D721Med (cell line): ENCODE measurements around the gene TMCC2.

ENCODE experiments used
- DNase-seq: peaks from one replicate; pipeline ENCODE4 v3.0.0; 2011; ENCODE audit warnings: low spot score; ENCODE audit not compliant: insufficient read length
- FAIRE-seq: peaks from 2 replicates; lab custom pipeline; 2011; peaks lifted over from hg19 to GRCh38; lab: Jason Lieb, UNC
- TF ChIP-seq, protein P1 (sequence below): IDR thresholded peaks from 2 replicates; pipeline ENCODE4 v1.5.1; 2012; ENCODE audit warnings: mild to moderate bottlenecking, control low read depth; ENCODE audit not compliant: insufficient read depth; ENCODE audit errors: missing control alignments

TMCC2 gene

DNA sequence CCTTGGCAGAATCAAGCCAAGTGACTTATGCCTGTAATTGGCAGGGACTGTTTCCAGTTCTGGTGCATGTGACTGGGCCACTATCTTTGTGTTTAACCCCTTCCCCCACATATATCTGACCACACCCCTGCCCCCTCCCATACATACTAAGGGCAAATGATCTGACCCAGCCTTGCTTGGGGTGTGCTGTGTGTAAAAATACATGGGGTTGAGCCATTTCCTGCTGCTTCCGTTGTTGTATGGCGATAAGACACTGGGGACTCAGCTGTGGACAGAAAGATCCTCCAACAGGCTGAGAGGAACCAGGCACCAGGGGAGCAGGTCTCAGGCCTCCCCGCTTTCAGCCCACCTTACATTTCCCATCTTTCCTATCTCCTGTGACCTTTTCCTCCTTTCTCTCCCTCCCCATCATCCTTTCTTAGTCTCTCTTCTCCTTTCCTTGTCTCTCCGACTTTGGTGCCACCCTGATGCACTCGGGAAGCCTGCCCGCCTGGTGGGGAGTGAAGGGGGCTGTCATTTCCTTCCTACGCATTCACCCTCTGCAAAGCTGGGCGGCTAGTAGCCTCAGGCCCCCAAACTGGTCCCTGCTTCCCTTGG is 39.7 kb downstream of the TMCC2 start:
- DNase-seq = no peak
- TF ChIP-seq, protein P1, sequence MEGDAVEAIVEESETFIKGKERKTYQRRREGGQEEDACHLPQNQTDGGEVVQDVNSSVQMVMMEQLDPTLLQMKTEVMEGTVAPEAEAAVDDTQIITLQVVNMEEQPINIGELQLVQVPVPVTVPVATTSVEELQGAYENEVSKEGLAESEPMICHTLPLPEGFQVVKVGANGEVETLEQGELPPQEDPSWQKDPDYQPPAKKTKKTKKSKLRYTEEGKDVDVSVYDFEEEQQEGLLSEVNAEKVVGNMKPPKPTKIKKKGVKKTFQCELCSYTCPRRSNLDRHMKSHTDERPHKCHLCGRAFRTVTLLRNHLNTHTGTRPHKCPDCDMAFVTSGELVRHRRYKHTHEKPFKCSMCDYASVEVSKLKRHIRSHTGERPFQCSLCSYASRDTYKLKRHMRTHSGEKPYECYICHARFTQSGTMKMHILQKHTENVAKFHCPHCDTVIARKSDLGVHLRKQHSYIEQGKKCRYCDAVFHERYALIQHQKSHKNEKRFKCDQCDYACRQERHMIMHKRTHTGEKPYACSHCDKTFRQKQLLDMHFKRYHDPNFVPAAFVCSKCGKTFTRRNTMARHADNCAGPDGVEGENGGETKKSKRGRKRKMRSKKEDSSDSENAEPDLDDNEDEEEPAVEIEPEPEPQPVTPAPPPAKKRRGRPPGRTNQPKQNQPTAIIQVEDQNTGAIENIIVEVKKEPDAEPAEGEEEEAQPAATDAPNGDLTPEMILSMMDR = no peak

DNA sequence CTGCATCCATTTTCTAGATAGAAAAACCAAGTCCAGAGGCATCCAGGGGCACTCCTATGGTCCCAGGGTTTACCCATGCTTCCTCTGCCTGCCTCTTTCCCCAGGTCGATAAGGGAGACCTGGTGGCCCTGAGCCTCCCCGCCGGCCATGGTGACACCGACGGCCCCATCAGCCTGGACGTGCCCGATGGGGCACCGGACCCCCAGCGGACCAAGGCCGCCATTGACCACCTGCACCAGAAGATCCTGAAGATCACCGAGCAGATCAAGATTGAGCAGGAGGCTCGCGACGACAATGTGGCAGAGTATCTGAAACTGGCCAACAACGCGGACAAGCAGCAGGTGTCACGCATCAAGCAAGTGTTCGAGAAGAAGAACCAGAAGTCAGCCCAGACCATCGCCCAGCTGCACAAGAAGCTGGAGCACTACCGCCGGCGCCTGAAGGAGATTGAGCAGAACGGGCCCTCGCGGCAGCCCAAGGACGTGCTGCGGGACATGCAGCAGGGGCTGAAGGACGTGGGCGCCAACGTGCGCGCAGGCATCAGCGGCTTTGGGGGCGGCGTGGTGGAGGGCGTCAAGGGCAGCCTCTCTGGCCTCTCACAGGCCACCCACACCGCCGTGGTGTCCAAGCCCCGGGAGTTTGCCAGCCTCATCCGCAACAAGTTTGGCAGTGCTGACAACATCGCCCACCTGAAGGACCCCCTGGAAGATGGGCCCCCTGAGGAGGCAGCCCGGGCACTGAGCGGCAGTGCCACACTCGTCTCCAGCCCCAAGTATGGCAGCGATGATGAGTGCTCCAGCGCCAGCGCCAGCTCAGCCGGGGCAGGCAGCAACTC is 41.3 kb downstream of the TMCC2 start:
- FAIRE-seq = no peak
- TF ChIP-seq, protein P1 = no peak
- no peak for DNase-seq

More for the DNA sequence above, 39.7 kb downstream of the TMCC2 start:
- FAIRE-seq = no peak

DNA sequence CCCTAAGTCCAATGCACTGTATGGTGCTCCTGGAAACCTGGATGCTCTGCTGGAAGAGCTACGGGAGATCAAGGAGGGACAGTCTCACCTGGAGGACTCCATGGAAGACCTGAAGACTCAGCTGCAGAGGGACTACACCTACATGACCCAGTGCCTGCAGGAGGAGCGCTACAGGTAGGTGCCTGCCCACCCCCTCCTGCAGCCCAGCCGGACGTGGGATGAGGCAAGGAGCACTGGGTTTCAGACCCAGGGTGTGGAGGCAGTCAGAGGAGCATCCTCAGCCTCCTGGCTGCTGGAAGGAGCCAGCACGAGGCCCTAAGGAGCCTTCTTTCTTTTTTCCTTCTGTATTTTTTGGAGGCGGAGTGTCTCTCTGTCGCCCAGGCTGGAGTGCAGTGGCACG is 42.0 kb downstream of the TMCC2 start:
- FAIRE-seq = no peak
- no peak for DNase-seq
- TF ChIP-seq, protein P1 = no peak

DNA sequence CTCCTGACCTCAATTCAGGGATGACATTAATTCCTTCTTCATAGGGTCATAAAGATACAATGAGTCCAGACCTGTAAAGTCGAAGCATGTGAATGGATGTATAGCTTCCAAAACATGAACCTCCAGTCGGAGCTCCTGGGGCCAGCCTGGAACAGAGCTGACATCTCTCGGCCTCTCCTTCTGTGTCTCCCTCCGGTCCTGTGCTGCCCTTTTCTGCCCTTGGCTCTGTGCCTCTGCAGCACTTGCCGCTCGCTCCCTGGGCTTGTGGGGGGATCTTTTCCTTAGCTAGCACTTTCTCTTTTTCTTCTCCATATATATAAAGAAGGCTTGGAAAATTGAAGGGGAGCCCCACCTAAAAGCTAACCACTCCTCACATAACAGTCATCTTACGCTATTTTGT is 42.5 kb downstream of the TMCC2 start:
- TF ChIP-seq, protein P1 = no peak
- DNase-seq (no peak), FAIRE-seq (no peak)

DNA sequence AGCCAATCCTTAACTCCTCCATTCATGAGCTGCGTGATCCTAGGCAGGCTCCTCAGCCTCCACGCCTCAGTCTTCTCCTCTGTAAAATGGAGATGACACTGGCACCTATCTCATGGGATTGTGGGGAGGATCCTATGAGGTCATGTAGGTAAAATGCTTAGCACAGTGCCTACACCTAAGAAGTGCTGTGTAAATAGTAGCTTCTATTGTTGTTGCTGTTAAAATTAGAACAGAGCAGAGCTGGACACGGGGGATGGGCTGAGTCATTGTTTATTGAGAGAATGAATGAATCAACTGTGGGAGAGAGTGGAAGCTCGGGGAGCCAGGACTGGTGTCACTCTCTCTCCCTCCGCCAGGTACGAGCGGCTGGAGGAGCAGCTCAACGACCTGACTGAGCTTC is 43.0 kb downstream of the TMCC2 start:
- no peak for DNase-seq
- TF ChIP-seq, protein P1 = no peak
- FAIRE-seq = no peak

DNA sequence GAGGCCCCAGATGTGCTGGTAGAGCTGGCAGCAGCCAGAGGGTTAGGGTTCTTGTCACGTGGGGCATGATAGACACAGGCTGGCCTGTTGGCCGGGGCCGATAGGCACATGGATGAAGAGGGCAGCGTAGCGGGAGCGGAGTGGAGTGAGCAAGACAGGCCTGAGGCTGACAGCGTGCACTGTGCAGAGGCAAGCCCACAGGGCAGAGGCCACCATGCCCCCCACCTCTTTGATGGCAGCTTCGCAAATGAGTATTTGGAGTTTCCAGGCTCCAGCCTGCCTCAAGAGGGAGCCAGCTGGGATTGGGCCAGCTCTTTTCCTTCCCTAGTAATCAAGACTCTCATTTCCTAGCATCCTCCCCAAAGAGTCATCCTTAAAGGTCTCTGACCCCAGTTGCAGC is 43.5 kb downstream of the TMCC2 start:
- FAIRE-seq (no peak), DNase-seq (no peak)
- TF ChIP-seq, protein P1 = no peak

DNA sequence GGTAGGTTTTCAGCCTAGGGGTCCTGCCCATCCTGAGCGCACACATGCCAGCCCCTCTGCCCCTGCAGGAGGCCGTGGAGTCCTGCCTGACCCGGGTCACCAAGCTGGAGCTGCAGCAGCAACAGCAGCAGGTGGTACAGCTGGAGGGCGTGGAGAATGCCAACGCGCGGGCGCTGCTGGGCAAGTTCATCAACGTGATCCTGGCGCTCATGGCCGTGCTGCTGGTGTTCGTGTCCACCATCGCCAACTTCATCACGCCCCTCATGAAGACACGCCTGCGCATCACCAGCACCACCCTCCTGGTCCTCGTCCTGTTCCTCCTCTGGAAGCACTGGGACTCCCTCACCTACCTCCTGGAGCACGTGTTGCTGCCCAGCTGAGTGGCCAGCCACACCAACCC is 44.0 kb downstream of the TMCC2 start:
- TF ChIP-seq, protein P1 = no peak
- no peak for FAIRE-seq
- DNase-seq = no peak
